IMR-90 (cell line): ENCODE results near the gene AHR. TPM values are rescaled to one million over a fixed set of nuclear protein-coding genes. Genes with fewer than 3 reads are reported as not detected.

ENCODE experiments used
- ATAC-seq: fragments of 200-7000 bp; cut with Tn5 transposase; 2 replicates; pipeline ENCODE4 v1.9.1; 2020; ENCODE audit warnings: low read depth, mild to moderate bottlenecking, moderate library complexity
- BruUV-seq: library from RNA; stranded (reverse); fragments of 400-500 nt; replicated peaks from 2 replicates; lab custom pipeline; 2021; lab: Mats Ljungman, UMichigan
- CTCF ChIA-PET: fragments of 300-600 bp; formaldehyde crosslinking; extraction: SDS; loops from one replicate; lab custom pipeline; 2021; ENCODE audit warnings: antibody characterized with exemption; lab: Yijun Ruan, JAX
- POLR2A ChIA-PET: fragments of 300-600 bp; sonication (Branson Sonifier 250); formaldehyde crosslinking; loops from one replicate; lab custom pipeline; 2022; ENCODE audit warnings: antibody characterized with exemption; ENCODE audit not compliant: unreplicated experiment; lab: Charles Lee
- DNase-seq: peaks from one replicate; pipeline ENCODE4 v3.0.0; 2013
- H2AFZ ChIP-seq: replicated peaks from 2 replicates; pipeline ENCODE3; 2013; ENCODE audit warnings: low read length, mild to moderate bottlenecking; ENCODE audit not compliant: poor library complexity
- H2AK5ac ChIP-seq: 2 replicates; pipeline ENCODE4 v1.6.1; 2013; ENCODE audit warnings: low read depth, low read length, inconsistent platforms
- H2AK9ac ChIP-seq: replicated peaks from 2 replicates; pipeline ENCODE3; 2013; ENCODE audit warnings: mild to moderate bottlenecking, low read depth, low read length, moderate library complexity; ENCODE audit not compliant: poor library complexity
- H2BK120ac ChIP-seq: 2 replicates; pipeline ENCODE4 v1.6.1; 2013; ENCODE audit warnings: low read depth, low read length, inconsistent platforms
- H2BK15ac ChIP-seq: 3 replicates; pipeline ENCODE4 v1.6.1; 2013; ENCODE audit warnings: low read depth, low read length, inconsistent platforms
- H2BK20ac ChIP-seq: 2 replicates; pipeline ENCODE4 v1.6.1; 2013; ENCODE audit warnings: low read depth, mild to moderate bottlenecking, inconsistent platforms, low read length, moderate library complexity
- H2BK5ac ChIP-seq: 2 replicates; pipeline ENCODE4 v1.6.1; 2013; ENCODE audit warnings: mild to moderate bottlenecking, low read depth, low read length, inconsistent platforms; ENCODE audit not compliant: poor library complexity, severe bottlenecking
- H3K14ac ChIP-seq: replicated peaks from 2 replicates; pipeline ENCODE4 v1.6.1; 2013; ENCODE audit warnings: low read depth, low read length, inconsistent platforms
- H3K18ac ChIP-seq: 2 replicates; pipeline ENCODE4 v1.6.1; 2013; ENCODE audit warnings: low read depth, low read length, control low read depth
- H3K23ac ChIP-seq: 2 replicates; pipeline ENCODE4 v1.6.1; 2013; ENCODE audit warnings: low read depth, low read length, inconsistent platforms
- H3K27ac ChIP-seq: 2 replicates; pipeline ENCODE4 v1.5.1; 2013; ENCODE audit warnings: mild to moderate bottlenecking, control low read depth, low read length; ENCODE audit not compliant: insufficient read depth
- H3K27me3 ChIP-seq: 2 replicates; pipeline ENCODE4 v1.6.1; 2013; ENCODE audit warnings: low read length; ENCODE audit not compliant: control insufficient read depth, insufficient read depth
- H3K36me3 ChIP-seq: 2 replicates; pipeline ENCODE4 v1.6.1; 2013; ENCODE audit warnings: low read length, mixed read lengths; ENCODE audit not compliant: control insufficient read depth, insufficient read depth
- H3K4ac ChIP-seq: 2 replicates; pipeline ENCODE4 v1.6.1; 2013; ENCODE audit warnings: low read depth, low read length, inconsistent platforms
- H3K4me1 ChIP-seq: 2 replicates; pipeline ENCODE4 v1.6.1; 2013; ENCODE audit warnings: low read length, mixed read lengths; ENCODE audit not compliant: control insufficient read depth, insufficient read depth
- H3K4me2 ChIP-seq: 2 replicates; pipeline ENCODE4 v1.6.1; 2013; ENCODE audit warnings: low read depth, mild to moderate bottlenecking, control low read depth, low read length, moderate library complexity
- H3K4me3 ChIP-seq: 2 replicates; pipeline ENCODE4 v1.5.1; 2013; ENCODE audit warnings: low read depth, mild to moderate bottlenecking, control low read depth, low read length, moderate library complexity; ENCODE audit not compliant: insufficient read depth
- H3K56ac ChIP-seq: 2 replicates; pipeline ENCODE4 v1.6.1; 2013; ENCODE audit warnings: low read length, inconsistent platforms; ENCODE audit not compliant: insufficient read depth; ENCODE audit errors: extremely low read depth
- H3K79me1 ChIP-seq, 2 experiments: 2 replicates each; pipeline ENCODE4 v1.6.1; 2013; ENCODE audit warnings: low read length in 2 of 2, inconsistent platforms in 1 of 2, low read depth in 1 of 2
- H3K9ac ChIP-seq: 2 replicates; pipeline ENCODE4 v1.6.1; 2013; ENCODE audit warnings: low read depth, low read length, control low read depth
- H3K9me1 ChIP-seq: 2 replicates; pipeline ENCODE4 v1.6.1; 2013; ENCODE audit warnings: low read length, inconsistent platforms; ENCODE audit not compliant: insufficient read depth
- H3K9me3 ChIP-seq: 2 replicates; pipeline ENCODE4 v1.6.1; 2013; ENCODE audit warnings: low read length; ENCODE audit not compliant: control insufficient read depth, insufficient read depth
- H4K20me1 ChIP-seq: 2 replicates; pipeline ENCODE4 v1.6.1; 2013; ENCODE audit warnings: low read length, inconsistent platforms; ENCODE audit not compliant: insufficient read depth
- H4K5ac ChIP-seq: 2 replicates; pipeline ENCODE4 v1.6.1; 2013; ENCODE audit warnings: mild to moderate bottlenecking, low read depth, low read length, control low read depth
- H4K8ac ChIP-seq, 2 experiments: 2 replicates each; pipeline ENCODE4 v1.6.1; 2013; ENCODE audit warnings: low read depth in 2 of 2, low read length in 2 of 2, control low read depth in 1 of 2, inconsistent platforms in 1 of 2
- H4K91ac ChIP-seq: 2 replicates; pipeline ENCODE4 v1.6.1; 2013; ENCODE audit warnings: low read depth, low read length, inconsistent platforms; ENCODE audit not compliant: insufficient read depth
- BHLHE40 ChIP-seq: fragments of 150-350 bp; IDR thresholded peaks from 2 replicates; pipeline ENCODE4 v1.6.1; 2016; ENCODE audit warnings: mild to moderate bottlenecking, low read depth, low read length
- CEBPB ChIP-seq: IDR thresholded peaks from 2 replicates; pipeline ENCODE4 v1.6.1; 2012; ENCODE audit warnings: low read depth, low read length, improper control_type of control experiment
- CHD1 ChIP-seq: IDR thresholded peaks from 2 replicates; pipeline ENCODE4 v1.6.1; 2012; ENCODE audit warnings: low read depth, low read length, improper control_type of control experiment
- ELK1 ChIP-seq: fragments of 150-350 bp; IDR thresholded peaks from 2 replicates; pipeline ENCODE4 v1.6.1; 2016; ENCODE audit warnings: low read depth, mild to moderate bottlenecking, low read length, moderate library complexity, borderline replicate concordance
- MAFK ChIP-seq: IDR thresholded peaks from 2 replicates; pipeline ENCODE4 v1.6.1; 2012; ENCODE audit warnings: low read depth, low read length, improper control_type of control experiment
- MAZ ChIP-seq: IDR thresholded peaks from 2 replicates; pipeline ENCODE4 v1.6.1; 2012; ENCODE audit warnings: low read depth, mild to moderate bottlenecking, low read length, improper control_type of control experiment, moderate library complexity, borderline replicate concordance
- MXI1 ChIP-seq: IDR thresholded peaks from 2 replicates; pipeline ENCODE4 v1.6.1; 2012; ENCODE audit warnings: low read depth, mild to moderate bottlenecking, low read length, moderate library complexity, borderline replicate concordance
- NFE2L2 ChIP-seq: fragments of 150-350 bp; IDR thresholded peaks from 2 replicates; pipeline ENCODE4 v1.6.1; 2016; ENCODE audit warnings: low read depth, mild to moderate bottlenecking, low read length
- POLR2A ChIP-seq: IDR thresholded peaks from 2 replicates; pipeline ENCODE4 v1.6.1; 2012; ENCODE audit warnings: mild to moderate bottlenecking, low read depth, low read length
- RCOR1 ChIP-seq: IDR thresholded peaks from 2 replicates; pipeline ENCODE4 v1.6.1; 2012; ENCODE audit warnings: mild to moderate bottlenecking, low read length, improper control_type of control experiment; ENCODE audit not compliant: insufficient replicate concordance
- RFX5 ChIP-seq: IDR thresholded peaks from 2 replicates; pipeline ENCODE4 v1.8.0; 2012; ENCODE audit warnings: low read depth, mild to moderate bottlenecking, low read length, moderate library complexity
- SMC3 ChIP-seq: fragments of 150-350 bp; IDR thresholded peaks from 2 replicates; pipeline ENCODE4 v1.6.1; 2016; ENCODE audit warnings: low read depth, mild to moderate bottlenecking, antibody characterized with exemption, low read length, moderate library complexity
- USF2 ChIP-seq: fragments of 150-350 bp; IDR thresholded peaks from 2 replicates; pipeline ENCODE4 v1.6.1; 2017; ENCODE audit warnings: mild to moderate bottlenecking, antibody characterized with exemption, low read length, low read depth
- WGBS, 2 experiments: methylation state at CpG; one replicate each; pipeline versions ENCODE4 v1.1.5 to v1.1.7; 2013; ENCODE audit warnings: missing lambda C conversion rate in 2 of 2; ENCODE audit not compliant: insufficient read length in 1 of 2; ENCODE audit errors: extremely low coverage in 2 of 2; 5-methylcytosine and 5-hydroxymethylcytosine counted together
- dilution Hi-C: fragments of 300-500 bp; cut with HindIII; formaldehyde crosslinking; loops from one replicate; pipeline ENCODE4 v1.14.3; 2018; ENCODE audit warnings: low sequenced_read_pairs; ENCODE audit not compliant: unreplicated experiment
- in situ Hi-C: fragments of 300-500 bp; cut with MboI; formaldehyde crosslinking; loops from 3 replicates; pipeline ENCODE4 v1.14.3; 2019; ENCODE audit warnings: low sequenced_read_pairs, inconsistent platforms, mixed read lengths
- intact Hi-C: fragments of 100-400 bp; cut with micrococcal nuclease; formaldehyde crosslinking; loops from 2 replicates; pipeline ENCODE4 v1.10.0; 2022
- polyA plus RNA-seq, 3 experiments: library from polyadenylated mRNA; depleted of rRNA; stranded (reverse); fragments of >200 nt; gene quantifications; 2 replicates each; pipeline ENCODE4 v1.2.3, GENCODE V29; 2012; ENCODE audit warnings: low replicate concordance in 1 of 3
- total RNA-seq: library from RNA; depleted of rRNA; stranded (reverse); fragments of >200 nt; gene quantifications from 2 replicates; pipeline ENCODE4 v1.2.3, GENCODE V29; 2012

AHR gene
- total and polyA plus RNA-seq, 2 of the 4 experiments (the other 2 are of a cell fraction), result 6.9 to 55.2 TPM

DNA sequence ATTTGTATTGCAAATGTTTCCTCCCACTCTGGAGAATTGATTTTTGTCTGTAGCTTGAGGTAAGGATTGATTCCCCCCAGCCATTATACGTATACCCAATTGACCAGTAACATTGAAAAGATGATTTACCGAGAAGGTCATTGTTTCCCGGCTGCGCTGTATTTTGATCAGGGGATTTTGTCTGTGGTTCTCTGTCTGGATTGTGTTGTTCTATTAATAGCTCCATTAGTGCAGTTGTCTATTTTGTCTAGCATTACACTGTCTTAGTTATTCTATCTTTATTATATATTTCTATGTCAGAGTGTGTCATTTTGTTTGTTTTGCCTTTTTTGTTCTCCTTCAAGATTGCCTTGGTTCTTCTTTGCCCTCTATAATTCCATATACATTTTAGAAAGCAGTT is 37.7 kb downstream of the AHR start:
- no TSS peak for BruUV-seq
- ATAC-seq, result no peak
- H3K27ac ChIP-seq, result no peak overlapping the region

More for the DNA sequence above, 37.7 kb downstream of the AHR start:
- H3K9ac ChIP-seq, result no peak overlapping the region
- no peak overlapping the region for H3K4me3 ChIP-seq
- H2BK5ac ChIP-seq, result no peak overlapping the region
- H3K4ac ChIP-seq, result no peak overlapping the region
- H4K8ac ChIP-seq, result no peak overlapping the region
- H3K27me3 ChIP-seq, result no peaks in the 10 kb centered on the region
- H3K9me1 ChIP-seq, result no peaks in the 10 kb centered on the region
- no peaks in the 10 kb centered on the region for H3K9me3 ChIP-seq
- intact Hi-C loops (no loop called here), dilution Hi-C loops (no loop called here), in situ Hi-C loops (no loop called here)
- H2BK15ac ChIP-seq, result no peak overlapping the region
- H3K23ac ChIP-seq, result no peak overlapping the region
- no peak overlapping the region for H3K4me2 ChIP-seq
- H2AFZ ChIP-seq, result no peak overlapping the region
- no peak overlapping the region for H3K14ac ChIP-seq
- H2AK5ac ChIP-seq, result no peak overlapping the region
- ChIA-PET POLR2A (no interaction called here), CTCF (no interaction called here)
- H4K91ac ChIP-seq, result no peak overlapping the region
- WGBS, 2 experiments, result no CpG with 5 or more reads among the region's 4 CpGs
- H4K20me1 ChIP-seq, result no peaks in the 10 kb centered on the region
- TF ChIP-seq SMC3 (no peak), ELK1 (no peak), BHLHE40 (no peak), RFX5 (no peak), POLR2A (no peak), CHD1 (no peak), MXI1 (no peak), USF2 (no peak), RCOR1 (no peak), MAZ (no peak), CEBPB (no peak), MAFK (no peak), NFE2L2 (no peak)
- peaks cover 18 to 23% of the 10 kb centered on the region in 2 experiments for H3K79me1 ChIP-seq
- no peak overlapping the region for H3K18ac ChIP-seq
- H2BK120ac ChIP-seq, result no peak overlapping the region
- H2BK20ac ChIP-seq, result no peak overlapping the region
- H3K56ac ChIP-seq, result no peak overlapping the region
- H2AK9ac ChIP-seq, result no peak overlapping the region
- no peak for DNase-seq
- H4K5ac ChIP-seq, result no peak overlapping the region
- H3K36me3 ChIP-seq, result peaks cover 11% of the 10 kb centered on the region
- H3K4me1 ChIP-seq, result peaks cover 2% of the 10 kb centered on the region; the same call in 1 of the 2 replicates
